ENCODE results near the gene STC2.

STC2 gene

GRCh38 chr5:173310218-173310769, 17.9 kb downstream of the STC2 start:
- H2BK12ac ChIP-seq (ENCODE audit: low read length): no peak overlapping the region
- no peak overlapping the region for H2AK5ac ChIP-seq (ENCODE audit: low read length)
- no peaks in the 10 kb centered on the region for H3K36me3 ChIP-seq (ENCODE audit: control insufficient read depth in 1 of 2, insufficient read depth in 2 of 2, low read length in 2 of 2)
- H3K4me3 ChIP-seq (ENCODE audit: low read depth, low read length): no peak overlapping the region
- H3K79me2 ChIP-seq (ENCODE audit: control insufficient read depth, insufficient read depth, low read length, poor library complexity): no peaks in the 10 kb centered on the region
- H3K27ac ChIP-seq (ENCODE audit: low read depth, low read length): no peak overlapping the region
- H4K8ac ChIP-seq (ENCODE audit: low read depth, low read length): no peak overlapping the region
- no peak overlapping the region for H4K91ac ChIP-seq (ENCODE audit: low read depth, low read length)
- no peak overlapping the region for H3K9ac ChIP-seq (ENCODE audit: low read length)
- no peak overlapping the region for H3K23ac ChIP-seq (ENCODE audit: low read length)
- WGBS (ENCODE audit: extremely low coverage, insufficient coverage, insufficient read length): no CpG with 5 or more reads among the region's 8 CpGs
- no peak overlapping the region for H2AFZ ChIP-seq (ENCODE audit: insufficient read depth, low read length, poor library complexity)
- H3K14ac ChIP-seq (ENCODE audit: low read length): no peak overlapping the region
- no peak overlapping the region for H3K18ac ChIP-seq (ENCODE audit: low read length)
- H3K9me3 ChIP-seq (ENCODE audit: insufficient read depth, low read depth, low read length): peaks cover 5% of the 10 kb centered on the region
- no peak overlapping the region for H2BK5ac ChIP-seq (ENCODE audit: low read depth, low read length, poor library complexity)
- no peak overlapping the region for H4K12ac ChIP-seq (ENCODE audit: low read depth, low read length)
- peaks cover 0 to 6% of the 10 kb centered on the region in 2 experiments for H3K4me1 ChIP-seq (ENCODE audit: control insufficient read depth in 1 of 2, insufficient read depth in 2 of 2, low read length in 2 of 2)
- H3K79me1 ChIP-seq (ENCODE audit: low read length): peaks cover 3% of the 10 kb centered on the region
- no peak overlapping the region for H2BK120ac ChIP-seq (ENCODE audit: insufficient read depth, low read length, poor library complexity)
- no peak overlapping the region for H3K4ac ChIP-seq (ENCODE audit: low read depth, low read length)
- H3K27me3 ChIP-seq (ENCODE audit: insufficient read depth, low read length): no peaks in the 10 kb centered on the region
- no peak overlapping the region for H3K4me2 ChIP-seq (ENCODE audit: low read length)
- no peak for DNase-seq

- Histone ChIP-seq H2BK120ac (ENCODE audit: insufficient read depth, low read length, poor library complexity) (no peak overlapping the region), H3K18ac (ENCODE audit: low read length) (no peak overlapping the region), H2BK12ac (ENCODE audit: low read length) (no peak overlapping the region), H2AFZ (ENCODE audit: insufficient read depth, low read length, poor library complexity) (no peak overlapping the region), H4K8ac (ENCODE audit: low read depth, low read length) (no peak overlapping the region), H3K23ac (ENCODE audit: low read length) (no peak overlapping the region), H3K27me3 (ENCODE audit: insufficient read depth, low read length) (no peaks in the 10 kb centered on the region), H3K9me3 (ENCODE audit: insufficient read depth, low read depth, low read length) (peaks cover 5% of the 10 kb centered on the region), H3K9ac (ENCODE audit: low read length) (no peak overlapping the region), H3K4me2 (ENCODE audit: low read length) (no peak overlapping the region), H3K14ac (ENCODE audit: low read length) (no peak overlapping the region), H2AK5ac (ENCODE audit: low read length) (no peak overlapping the region), H3K36me3 (ENCODE audit: control insufficient read depth in 1 of 2, insufficient read depth in 2 of 2, low read length in 2 of 2) (no peaks in the 10 kb centered on the region), H3K4me1 (ENCODE audit: control insufficient read depth in 1 of 2, insufficient read depth in 2 of 2, low read length in 2 of 2) (peaks cover 0 to 5% of the 10 kb centered on the region in 2 experiments), H3K4ac (ENCODE audit: low read depth, low read length) (no peak overlapping the region), H3K27ac (ENCODE audit: low read depth, low read length) (no peak overlapping the region), H4K91ac (ENCODE audit: low read depth, low read length) (no peak overlapping the region), H3K4me3 (ENCODE audit: low read depth, low read length) (no peak overlapping the region), H2BK5ac (ENCODE audit: low read depth, low read length, poor library complexity) (no peak overlapping the region), H3K79me1 (ENCODE audit: low read length) (peaks cover 3% of the 10 kb centered on the region), H3K79me2 (ENCODE audit: control insufficient read depth, insufficient read depth, low read length, poor library complexity) (no peaks in the 10 kb centered on the region), H4K12ac (ENCODE audit: low read depth, low read length) (no peak overlapping the region)
- WGBS (ENCODE audit: extremely low coverage, insufficient coverage, insufficient read length): no CpG with 5 or more reads among the region's 4 CpGs
- DNase-seq: no peak
Measured at GRCh38 chr5:173309731-173310130, 18.5 kb downstream of the STC2 start.

DNA sequence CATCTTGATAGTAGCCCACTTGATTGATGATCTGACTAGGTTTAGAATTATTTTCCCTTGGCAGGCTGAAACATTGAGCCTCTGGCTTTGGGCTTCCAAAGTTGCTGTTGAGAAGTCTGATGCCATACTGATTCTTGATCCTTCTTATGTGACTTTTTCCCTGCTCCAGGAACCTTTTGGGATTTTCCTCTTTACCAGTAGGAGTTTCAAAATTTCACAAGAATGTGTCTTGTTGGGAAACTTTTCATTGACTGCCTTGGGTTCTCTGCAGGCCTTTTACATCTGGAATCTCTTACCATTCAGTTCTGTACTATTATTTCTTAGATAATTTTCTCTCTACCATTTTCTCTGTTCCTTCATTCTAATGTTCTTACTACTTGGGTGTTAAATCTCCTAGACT, 20.0 kb downstream of the STC2 start:
- H4K12ac ChIP-seq (ENCODE audit: low read depth, low read length): no peak overlapping the region
- H3K4me2 ChIP-seq (ENCODE audit: low read length): no peak overlapping the region
- no peak overlapping the region for H3K4ac ChIP-seq (ENCODE audit: low read depth, low read length)
- H4K91ac ChIP-seq (ENCODE audit: low read depth, low read length): no peak overlapping the region
- no peak overlapping the region for H3K9ac ChIP-seq (ENCODE audit: low read length)
- no peaks in the 10 kb centered on the region for H3K79me2 ChIP-seq (ENCODE audit: control insufficient read depth, insufficient read depth, low read length, poor library complexity)
- no peak for DNase-seq
- no peaks in the 10 kb centered on the region for H3K36me3 ChIP-seq (ENCODE audit: control insufficient read depth in 1 of 2, insufficient read depth in 2 of 2, low read length in 2 of 2)
- H2BK5ac ChIP-seq (ENCODE audit: low read depth, low read length, poor library complexity): no peak overlapping the region
- no peak overlapping the region for H3K4me3 ChIP-seq (ENCODE audit: low read depth, low read length)
- H4K8ac ChIP-seq (ENCODE audit: low read depth, low read length): no peak overlapping the region
- H2BK120ac ChIP-seq (ENCODE audit: insufficient read depth, low read length, poor library complexity): no peak overlapping the region
- no peak overlapping the region for H2AK5ac ChIP-seq (ENCODE audit: low read length)
- peaks cover 5% of the 10 kb centered on the region for H3K9me3 ChIP-seq (ENCODE audit: insufficient read depth, low read depth, low read length)
- H2AFZ ChIP-seq (ENCODE audit: insufficient read depth, low read length, poor library complexity): no peak overlapping the region
- H3K23ac ChIP-seq (ENCODE audit: low read length): no peak overlapping the region
- no peaks in the 10 kb centered on the region for H3K27me3 ChIP-seq (ENCODE audit: insufficient read depth, low read length)
- H3K4me1 ChIP-seq (ENCODE audit: control insufficient read depth in 1 of 2, insufficient read depth in 2 of 2, low read length in 2 of 2): peaks cover 8 to 15% of the 10 kb centered on the region in 2 experiments
- peaks cover 7% of the 10 kb centered on the region for H3K79me1 ChIP-seq (ENCODE audit: low read length)
- no peak overlapping the region for H3K27ac ChIP-seq (ENCODE audit: low read depth, low read length)
- no peak overlapping the region for H2BK12ac ChIP-seq (ENCODE audit: low read length)
- H3K18ac ChIP-seq (ENCODE audit: low read length): no peak overlapping the region
- H3K14ac ChIP-seq (ENCODE audit: low read length): no peak overlapping the region

- no peak overlapping the region for H3K27ac ChIP-seq (ENCODE audit: low read depth, low read length)
- no peaks in the 10 kb centered on the region for H3K79me2 ChIP-seq (ENCODE audit: control insufficient read depth, insufficient read depth, low read length, poor library complexity)
- no peak overlapping the region for H2AK5ac ChIP-seq (ENCODE audit: low read length)
- no peak overlapping the region for H3K9ac ChIP-seq (ENCODE audit: low read length)
- no CpG with 5 or more reads among the region's 3 CpGs for WGBS (ENCODE audit: extremely low coverage, insufficient coverage, insufficient read length)
- DNase-seq: no peak
- H3K4me1 ChIP-seq (ENCODE audit: control insufficient read depth in 1 of 2, insufficient read depth in 2 of 2, low read length in 2 of 2): peaks cover 9 to 17% of the 10 kb centered on the region in 2 experiments
- no peak overlapping the region for H4K91ac ChIP-seq (ENCODE audit: low read depth, low read length)
- H3K14ac ChIP-seq (ENCODE audit: low read length): no peak overlapping the region
- no peak overlapping the region for H2BK12ac ChIP-seq (ENCODE audit: low read length)
- H3K23ac ChIP-seq (ENCODE audit: low read length): no peak overlapping the region
- H3K79me1 ChIP-seq (ENCODE audit: low read length): peaks cover 7% of the 10 kb centered on the region
- H3K36me3 ChIP-seq (ENCODE audit: control insufficient read depth in 1 of 2, insufficient read depth in 2 of 2, low read length in 2 of 2): no peaks in the 10 kb centered on the region
- no peak overlapping the region for H4K12ac ChIP-seq (ENCODE audit: low read depth, low read length)
- no peak overlapping the region for H3K4me3 ChIP-seq (ENCODE audit: low read depth, low read length)
- H2AFZ ChIP-seq (ENCODE audit: insufficient read depth, low read length, poor library complexity): no peak overlapping the region
- no peak overlapping the region for H4K8ac ChIP-seq (ENCODE audit: low read depth, low read length)
- H3K27me3 ChIP-seq (ENCODE audit: insufficient read depth, low read length): no peaks in the 10 kb centered on the region
- H3K4ac ChIP-seq (ENCODE audit: low read depth, low read length): no peak overlapping the region
- no peak overlapping the region for H3K18ac ChIP-seq (ENCODE audit: low read length)
- peaks cover 5% of the 10 kb centered on the region for H3K9me3 ChIP-seq (ENCODE audit: insufficient read depth, low read depth, low read length)
- no peak overlapping the region for H2BK5ac ChIP-seq (ENCODE audit: low read depth, low read length, poor library complexity)
- no peak overlapping the region for H2BK120ac ChIP-seq (ENCODE audit: insufficient read depth, low read length, poor library complexity)
- no peak overlapping the region for H3K4me2 ChIP-seq (ENCODE audit: low read length)
Measured at GRCh38 chr5:173307695-173308094, 20.5 kb downstream of the STC2 start.

Data from trophoblast cell (in vitro differentiated cells and primary cell).